Large intestine (tissue), 3 donors: ENCODE measurements around the gene TSNAXIP1. TPM values are rescaled to one million over a fixed set of nuclear protein-coding genes. Genes with fewer than 3 reads are reported as not detected.

ENCODE experiments used
- DNase-seq, 2 donors: peaks; one replicate each; pipeline versions ENCODE4 v3.0.0 to v3.0.0-alpha.2; 2013
- H3K27ac ChIP-seq: one replicate; pipeline ENCODE4 v1.5.1; 2013; ENCODE audit warnings: low read length
- H3K27me3 ChIP-seq: 2 replicates; pipeline ENCODE4 v1.6.1; 2013; ENCODE audit warnings: low read length; ENCODE audit not compliant: control insufficient read depth, insufficient read depth
- H3K36me3 ChIP-seq: 2 replicates; pipeline ENCODE4 v1.6.1; 2013; ENCODE audit warnings: low read length; ENCODE audit not compliant: control insufficient read depth, insufficient read depth
- H3K4me1 ChIP-seq: one replicate; pipeline ENCODE4 v1.6.1; 2013; ENCODE audit warnings: low read length; ENCODE audit not compliant: control insufficient read depth, insufficient read depth
- H3K4me3 ChIP-seq: one replicate; pipeline ENCODE4 v1.5.1; 2013; ENCODE audit warnings: low read length
- H3K9me3 ChIP-seq: one replicate; pipeline ENCODE4 v1.6.1; 2013; ENCODE audit warnings: mild to moderate bottlenecking, low read depth, low read length, moderate library complexity; ENCODE audit not compliant: control insufficient read depth
- WGBS: methylation state at CpG from one replicate; pipeline ENCODE4 v1.1.5; 2013; ENCODE audit warnings: low lambda C conversion rate; ENCODE audit not compliant: insufficient coverage; 5-methylcytosine and 5-hydroxymethylcytosine counted together
- polyA plus RNA-seq: library from polyadenylated mRNA; unstranded; fragments of 120-200 nt; gene quantifications from one replicate; pipeline ENCODE4 v1.2.1, GENCODE V29; 2013

The TSNAXIP1 gene
- polyA plus RNA-seq, 1 donor: 1.5 TPM

DNA sequence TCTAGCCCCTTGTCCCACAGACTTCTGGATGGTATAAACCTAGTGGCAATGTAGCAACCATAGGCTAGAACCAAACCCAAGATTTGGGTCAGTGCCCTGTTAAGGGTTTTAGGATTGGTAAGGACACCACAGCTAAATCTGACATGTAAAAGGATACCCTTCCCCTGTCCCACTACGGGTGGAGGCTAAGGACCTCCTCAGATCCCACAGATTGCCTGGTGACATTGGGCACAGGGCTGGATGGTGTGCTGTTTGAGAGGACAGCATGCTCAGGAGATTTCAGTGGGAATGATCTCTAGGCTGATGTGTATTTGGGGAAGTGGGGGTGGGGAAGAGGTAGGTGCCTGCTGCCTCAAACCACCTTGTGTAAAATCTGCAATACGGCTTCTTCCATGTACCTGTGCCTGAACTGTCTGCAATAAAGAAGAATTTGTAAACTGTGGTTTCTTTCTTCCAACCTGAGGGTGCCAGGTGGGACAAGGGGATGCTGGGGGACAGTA, 65.5 kb downstream of the TSNAXIP1 start:
- Histone ChIP-seq H3K4me1 (peaks cover 8% of the 10 kb centered on the region), H3K27me3 (no peaks in the 10 kb centered on the region), H3K9me3 (no peaks in the 10 kb centered on the region), H3K36me3 (peaks cover 54% of the 10 kb centered on the region), H3K4me3 (peak overlapping the region; percentile 83), H3K27ac (peak overlapping the region; percentile 8)
- no CpG with 5 or more reads among the region's 2 CpGs for WGBS
- DNase-seq: peak in 1 of 2 donors; percentile 29

DNA sequence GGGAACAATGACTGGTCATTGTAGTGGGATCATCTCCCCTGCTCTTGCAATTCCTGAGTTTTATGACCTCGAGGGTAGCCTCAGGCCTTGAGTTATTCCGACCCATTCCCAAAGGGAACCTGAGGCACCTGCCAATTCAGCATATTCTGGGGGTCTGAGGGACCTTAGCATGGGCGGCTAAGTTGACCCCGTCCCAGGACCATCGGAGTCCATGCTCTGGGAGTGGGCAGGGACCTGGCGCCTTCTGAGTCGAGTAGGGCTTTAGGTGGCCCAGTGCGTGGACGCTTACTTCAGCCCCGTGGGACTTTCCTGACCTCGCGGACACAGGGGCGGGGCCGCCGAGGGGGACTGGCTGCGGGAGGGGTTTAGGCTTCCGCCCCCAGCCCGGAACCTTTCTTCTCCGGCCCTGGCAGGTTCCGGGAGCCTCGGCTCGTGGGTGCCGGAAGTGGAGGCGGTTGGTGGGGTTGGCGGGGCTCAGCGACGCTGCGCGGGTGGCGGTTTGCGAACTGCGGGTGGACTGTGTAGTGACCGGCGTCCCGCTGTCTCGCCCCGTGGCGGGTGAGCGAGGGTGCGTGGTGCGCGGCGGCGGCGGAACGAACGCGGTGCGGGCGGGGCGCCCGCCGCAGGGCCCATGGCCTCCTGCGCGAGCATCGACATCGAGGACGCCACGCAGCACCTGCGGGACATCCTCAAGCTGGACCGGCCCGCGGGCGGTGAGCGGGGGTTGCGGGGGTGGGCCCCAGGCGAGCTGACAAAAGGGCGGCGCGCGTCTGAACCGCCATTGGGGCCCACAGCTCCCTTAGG, 66.1 kb downstream of the TSNAXIP1 start, which contains the start of gene EDC4:
TSS of gene EDC4 (plus strand) at position 422 of the 804 bp plus-strand sequence. CDS start at position 632, 210 bp downstream.
- Histone ChIP-seq H3K9me3 (no peaks in the 10 kb centered on the region), H3K27me3 (no peaks in the 10 kb centered on the region), H3K27ac (peak within 1 kb of the TSS; percentile 56), H3K4me1 (peaks cover 8% of the 10 kb centered on the region), H3K36me3 (peaks cover 54% of the 10 kb centered on the region), H3K4me3 (peak within 1 kb of the TSS; percentile 83)
- peak in 1 of 2 donors; percentile 81 for DNase-seq
- 0% methylated on average over 1 of the region's 72 CpGs for WGBS

DNA sequence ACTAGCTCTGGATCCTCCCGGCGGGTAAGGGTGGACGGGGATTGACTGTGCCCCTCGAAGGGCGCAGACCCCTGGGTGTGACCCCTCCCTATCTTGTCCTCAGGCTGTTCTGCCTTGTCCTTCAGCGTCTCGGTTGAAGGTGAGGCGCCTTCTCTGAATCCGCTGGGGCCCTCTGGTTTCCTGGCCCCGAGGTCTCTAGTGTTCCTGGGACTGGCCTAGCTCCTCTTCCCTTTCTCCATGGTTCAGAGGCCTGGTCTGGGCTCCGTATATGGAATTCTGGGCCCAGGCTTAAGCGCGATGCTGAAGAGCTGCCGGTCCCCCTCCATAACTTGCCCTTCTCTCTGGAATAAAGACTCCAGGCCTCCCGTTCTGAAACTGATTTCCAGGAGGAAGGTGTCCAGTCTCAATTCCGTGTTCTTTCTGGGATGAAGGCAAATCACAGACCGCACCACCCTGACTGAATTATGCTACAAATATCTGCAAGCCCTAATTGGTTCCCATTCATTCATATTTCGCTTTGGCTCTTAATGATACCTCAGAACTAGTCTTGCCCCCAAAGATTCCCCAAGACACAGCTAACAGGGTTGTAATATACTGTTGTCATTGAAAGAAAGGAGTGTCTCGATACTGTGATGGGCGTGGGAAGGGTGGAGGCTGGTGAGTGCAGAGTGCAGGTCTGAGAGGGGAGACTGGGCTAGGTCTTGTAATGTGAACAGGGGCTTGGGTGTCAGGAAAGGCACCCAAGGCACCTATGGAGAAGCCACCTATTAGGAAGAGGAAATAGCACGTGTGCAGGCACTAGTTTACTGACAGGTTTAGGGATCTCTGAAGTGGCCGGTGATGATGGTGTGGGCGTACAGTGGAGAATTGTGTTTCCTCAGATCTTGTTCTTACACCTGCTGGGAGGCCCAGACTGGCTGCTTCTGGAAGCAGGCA, 67.0 kb downstream of the TSNAXIP1 start:
- DNase-seq: peak in 1 of 2 donors; percentile 68
- H3K9me3 ChIP-seq: no peaks in the 10 kb centered on the region
- H3K27ac ChIP-seq: peak overlapping the region; percentile 56
- H3K4me1 ChIP-seq: peaks cover 8% of the 10 kb centered on the region
- peak overlapping the region; percentile 83 for H3K4me3 ChIP-seq
- WGBS: no CpG with 5 or more reads among the region's 23 CpGs
- H3K36me3 ChIP-seq: peaks cover 54% of the 10 kb centered on the region
- no peaks in the 10 kb centered on the region for H3K27me3 ChIP-seq

GRCh38 chr16:67874372-67874771, 67.7 kb downstream of the TSNAXIP1 start:
- H3K27ac ChIP-seq: peak overlapping the region; percentile 56
- peaks cover 58% of the 10 kb centered on the region for H3K36me3 ChIP-seq
- no peaks in the 10 kb centered on the region for H3K27me3 ChIP-seq
- peaks cover 8% of the 10 kb centered on the region for H3K4me1 ChIP-seq
- peak overlapping the region; percentile 83 for H3K4me3 ChIP-seq
- no peak for DNase-seq
- no peaks in the 10 kb centered on the region for H3K9me3 ChIP-seq
- WGBS: no CpG with 5 or more reads among the region's 3 CpGs

DNA sequence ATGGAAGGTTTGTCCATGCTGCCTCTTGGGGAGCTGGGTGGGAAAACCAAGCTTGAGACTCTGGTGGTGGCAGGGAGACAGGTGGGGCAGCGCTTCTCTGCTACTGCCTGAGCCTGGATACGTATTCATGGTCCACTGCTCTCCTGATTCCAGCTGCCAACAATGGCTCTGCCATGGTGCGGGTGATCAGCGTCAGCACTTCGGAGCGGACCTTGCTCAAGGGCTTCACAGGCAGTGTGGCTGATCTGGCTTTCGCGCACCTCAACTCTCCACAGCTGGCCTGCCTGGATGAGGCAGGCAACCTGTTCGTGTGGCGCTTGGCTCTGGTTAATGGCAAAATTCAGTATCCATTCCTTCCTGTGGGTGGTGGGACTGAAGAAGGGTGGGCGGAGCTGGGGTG, 70.4 kb downstream of the TSNAXIP1 start:
- Histone ChIP-seq H3K4me3 (no peak overlapping the region), H3K36me3 (peaks cover 65% of the 10 kb centered on the region), H3K9me3 (no peaks in the 10 kb centered on the region), H3K27me3 (no peaks in the 10 kb centered on the region), H3K27ac (no peak overlapping the region), H3K4me1 (peaks cover 12% of the 10 kb centered on the region)
- DNase-seq: no peak
- no CpG with 5 or more reads among the region's 11 CpGs for WGBS

Other genes starting within 250 kb of the TSNAXIP1 start
- gene CTCF, start 244.4 kb upstream of the TSNAXIP1 start, polyA plus RNA-seq: 43.6 TPM
- gene CARMIL2, start 161.7 kb upstream of the TSNAXIP1 start, polyA plus RNA-seq: 2.6 TPM
- gene ACD, start 146.6 kb upstream of the TSNAXIP1 start, polyA plus RNA-seq: 28.0 TPM
- 1.6 TPM for gene PARD6A, start 145.9 kb upstream of the TSNAXIP1 start, polyA plus RNA-seq
- 12.1 TPM for gene ENKD1, start 140.1 kb upstream of the TSNAXIP1 start, polyA plus RNA-seq
- gene C16orf86, start 140.1 kb upstream of the TSNAXIP1 start, polyA plus RNA-seq: 1.4 TPM
- 6.4 TPM for gene GFOD2, start 87.6 kb upstream of the TSNAXIP1 start, polyA plus RNA-seq
- gene RANBP10, start 329 bp upstream of the TSNAXIP1 start, polyA plus RNA-seq: 18.0 TPM
- 23.4 TPM for gene THAP11, start 35.4 kb downstream of the TSNAXIP1 start, polyA plus RNA-seq
- gene NUTF2, start 40.0 kb downstream of the TSNAXIP1 start, polyA plus RNA-seq: 123 TPM
- 58.1 TPM for gene CENPT, start 40.8 kb downstream of the TSNAXIP1 start, polyA plus RNA-seq
- gene EDC4, start 66.2 kb downstream of the TSNAXIP1 start, polyA plus RNA-seq: 59.7 TPM
- gene NRN1L, start 78.0 kb downstream of the TSNAXIP1 start, polyA plus RNA-seq: 1.6 TPM
- gene PSKH1, start 86.4 kb downstream of the TSNAXIP1 start, polyA plus RNA-seq: 24.2 TPM
- gene CTRL, start 125.0 kb downstream of the TSNAXIP1 start, polyA plus RNA-seq: 0.87 TPM
- gene PSMB10, start 130.0 kb downstream of the TSNAXIP1 start, polyA plus RNA-seq: 99.2 TPM
- 18.5 TPM for gene LCAT, start 137.2 kb downstream of the TSNAXIP1 start, polyA plus RNA-seq
- gene SLC12A4, start 161.7 kb downstream of the TSNAXIP1 start, polyA plus RNA-seq: 25.5 TPM
- gene DPEP3, start 173.6 kb downstream of the TSNAXIP1 start, polyA plus RNA-seq: 0.09 TPM
- gene DPEP2, start 192.6 kb downstream of the TSNAXIP1 start, polyA plus RNA-seq: 1.6 TPM
- not detected for gene DPEP2NB, start 209.0 kb downstream of the TSNAXIP1 start, polyA plus RNA-seq
- 9.9 TPM for gene DDX28, start 216.3 kb downstream of the TSNAXIP1 start, polyA plus RNA-seq
- gene DUS2, start 216.4 kb downstream of the TSNAXIP1 start, polyA plus RNA-seq: 12.2 TPM